Bone marrow (tissue), 2 donors: ENCODE results near the gene GNAO1.

Experiments used
- DNase-seq, 2 donors: peaks; one replicate each; lab custom pipeline; 2025; lab: John Stamatoyannopoulos, UW

The GNAO1 gene

GRCh38 chr16:56336711-56337110, 145.4 kb downstream of the GNAO1 start:
- DNase-seq: no peak

GRCh38 chr16:56337131-56337857, 146.0 kb downstream of the GNAO1 start:
- no peak for DNase-seq

GRCh38 chr16:56337858-56338325, 146.6 kb downstream of the GNAO1 start:
- no peak for DNase-seq

- DNase-seq: no peak
Measured at GRCh38 chr16:56338566-56339318, 147.5 kb downstream of the GNAO1 start.

- DNase-seq: no peak
Measured at GRCh38 chr16:56339431-56340195, 148.3 kb downstream of the GNAO1 start.

- no peak for DNase-seq
Measured at GRCh38 chr16:56340416-56340815, 149.1 kb downstream of the GNAO1 start.

GRCh38 chr16:56340864-56341365, 149.6 kb downstream of the GNAO1 start:
- DNase-seq: no peak

GRCh38 chr16:56341656-56342399, 150.5 kb downstream of the GNAO1 start:
- DNase-seq: no peak

GRCh38 chr16:56343661-56344517, 152.6 kb downstream of the GNAO1 start:
- DNase-seq: no peak

GRCh38 chr16:56344518-56345405, 153.5 kb downstream of the GNAO1 start:
- no peak for DNase-seq

- DNase-seq: no peak
Measured at GRCh38 chr16:56345406-56346050, 154.2 kb downstream of the GNAO1 start.

- no peak for DNase-seq
Measured at GRCh38 chr16:56346131-56346890, 155.0 kb downstream of the GNAO1 start.

- DNase-seq: no peak
Measured at GRCh38 chr16:56347166-56347565, 155.9 kb downstream of the GNAO1 start.

GRCh38 chr16:56347670-56348069, 156.4 kb downstream of the GNAO1 start:
- no peak for DNase-seq

GRCh38 chr16:56348168-56349085, 157.1 kb downstream of the GNAO1 start:
- no peak for DNase-seq

GRCh38 chr16:56349086-56349415, 157.8 kb downstream of the GNAO1 start:
- DNase-seq: no peak

- no peak for DNase-seq
Measured at GRCh38 chr16:56349711-56350161, 158.4 kb downstream of the GNAO1 start.
